K562 (cell line): ENCODE results near the gene C11orf98. TPM values are rescaled to one million over a fixed set of nuclear protein-coding genes. Genes with fewer than 3 reads are reported as not detected.

Experiments used
- CHD4 ChIP-seq: fragments of 200-600 bp; sonication (generic); IDR thresholded peaks from 3 replicates; pipeline ENCODE4 v1.6.1; 2012; ENCODE audit warnings: low read depth, mild to moderate bottlenecking, mixed read lengths, low read length, inconsistent platforms; ENCODE audit not compliant: insufficient read depth, insufficient replicate concordance, poor library complexity, severe bottlenecking
- E2F6 ChIP-seq, 2 experiments: IDR thresholded peaks; 2 replicates each; pipeline ENCODE4 v1.6.1; 2011; ENCODE audit warnings: borderline replicate concordance in 1 of 2, control low read depth in 1 of 2, low read depth in 1 of 2, low read length in 1 of 2, mild to moderate bottlenecking in 1 of 2, mixed read lengths in 1 of 2, moderate library complexity in 1 of 2; ENCODE audit not compliant: insufficient read depth in 1 of 2, insufficient read length in 1 of 2, poor library complexity in 1 of 2, severe bottlenecking in 1 of 2; ENCODE audit errors: extremely low read depth in 1 of 2
- E2F8 ChIP-seq: fragments of 450-650 bp; IDR thresholded peaks from 2 replicates; pipeline ENCODE4 v1.7.1; 2018; ENCODE audit warnings: mild to moderate bottlenecking, low read depth; ENCODE audit not compliant: partially characterized antibody
- EP400 ChIP-seq: fragments of 450-650 bp; IDR thresholded peaks from 2 replicates; pipeline ENCODE4 v1.6.1; 2017; ENCODE audit warnings: antibody characterized with exemption, mild to moderate bottlenecking, moderate library complexity
- MCM3 ChIP-seq: fragments of 450-650 bp; IDR thresholded peaks from 2 replicates; pipeline ENCODE4 v1.6.1; 2016
- TRIM28 ChIP-seq: fragments of 450-650 bp; IDR thresholded peaks from 2 replicates; pipeline ENCODE4 v1.6.1; 2017
- ZBTB40 ChIP-seq, 2 experiments: fragments of 450-650 bp in 1 of 2; sonication (generic) in 1 of 2; formaldehyde crosslinking in 1 of 2; IDR thresholded peaks; 2 replicates each; pipeline versions ENCODE4 v1.7.1 to v1.9.0; 2016 to 2022; ENCODE audit warnings: inconsistent platforms in 1 of 2, mild to moderate bottlenecking in 1 of 2, missing genetic modification reagents in 1 of 2
- ZC3H8 ChIP-seq: fragments of 450-650 bp; IDR thresholded peaks from 2 replicates; pipeline ENCODE4 v1.6.1; 2017
- ZNF124 ChIP-seq: sonication (generic); formaldehyde crosslinking; IDR thresholded peaks from 2 replicates; pipeline ENCODE4 v1.8.1; 2022; ENCODE audit warnings: missing genetic modification reagents
- ZNF589 ChIP-seq: fragments of 200-800 bp; sonication (Bioruptor generic); IDR thresholded peaks from 2 replicates; pipeline ENCODE4 v1.6.1; 2016; ENCODE audit warnings: low read depth, missing genetic modification characterization, missing compliant biosample characterization
- polyA plus RNA-seq, 8 experiments: library from polyadenylated mRNA; depleted of rRNA in 4 of 8; stranded (reverse) in 5 of 8; unstranded in 3 of 8; fragments of >200 nt; fragmentation: Nextera tagmentation in 2 of 8; fragmentation: Illumina TruSeq in 1 of 8; extraction: Ambion mirVana in 2 of 8; extraction: Trizol in 1 of 8; gene quantifications; 2 replicates each; pipeline versions ENCODE4 v1.2.1 to v1.2.3, GENCODE V29; 2011 to 2014; ENCODE audit warnings: inconsistent platforms in 1 of 8, missing spikeins in 1 of 8
- total RNA-seq, 7 experiments: library from RNA; depleted of rRNA in 6 of 7; stranded (reverse); fragments of >200 nt in 6 of 7; fragmentation: Illumina TruSeq in 2 of 7; extraction: Trizol in 2 of 7; gene quantifications; 2 replicates each; pipeline versions ENCODE4 v1.2.1 to v1.2.3, GENCODE V29; 2011 to 2021; ENCODE audit warnings: low replicate concordance in 1 of 7
- TF ChIP-seq, protein P1 (sequence below): fragments of 250-450 bp; sonication (Bioruptor Pico); IDR thresholded peaks from 2 replicates; pipeline ENCODE4 v1.4.0; 2020

Gene C11orf98
- total and polyA plus RNA-seq, 9 of the 15 experiments (the other 6 are each of a cell fraction or from before 2014, with no cell fraction given): 103 to 352 (median 218) TPM

DNA sequence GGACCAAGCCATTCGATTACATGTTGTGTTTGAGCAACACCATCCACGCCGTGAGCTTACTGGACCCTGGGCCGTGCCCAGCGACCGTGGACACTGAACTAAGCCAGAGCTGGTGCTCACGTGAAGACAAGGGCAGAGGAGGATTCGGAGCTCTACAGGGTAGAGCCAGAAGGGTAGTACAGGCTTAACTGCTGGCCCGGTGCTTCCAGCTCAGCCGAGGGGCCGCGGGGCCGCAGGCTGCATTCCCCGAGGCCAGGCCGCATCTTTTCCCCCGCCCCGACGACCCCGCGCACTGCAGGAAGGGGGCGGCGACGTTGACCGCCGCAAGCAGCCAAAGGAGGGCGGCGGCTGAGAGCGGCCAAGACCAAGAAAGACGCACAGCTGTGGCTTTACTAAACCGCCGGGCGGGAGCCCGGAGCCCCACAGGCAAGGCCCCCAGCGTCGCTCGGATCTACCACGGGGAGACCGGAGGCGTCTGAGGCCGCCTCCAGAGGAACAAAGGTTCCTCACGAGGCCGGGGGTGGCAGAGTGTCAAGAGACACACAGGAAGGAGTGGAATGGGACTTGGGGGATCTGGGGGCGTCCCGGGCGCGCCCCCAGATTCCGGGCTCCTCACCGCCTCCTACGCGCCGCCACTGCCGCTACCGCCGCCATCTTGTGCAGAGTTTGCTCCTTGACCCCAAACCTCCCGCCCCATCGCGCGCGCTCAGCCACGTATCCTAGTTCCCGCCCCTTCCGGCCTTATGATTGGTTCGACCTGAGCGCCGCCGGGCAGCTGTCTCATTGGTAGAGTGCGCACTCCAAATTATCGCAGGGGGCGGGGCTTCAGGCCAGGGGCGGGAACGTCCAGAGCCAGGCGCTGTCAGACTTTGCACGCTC is 18.8 kb downstream of the C11orf98 start, which contains the start of gene GANAB (continued):
- peak; percentile 81 for TF ChIP-seq E2F8
- peak; percentile 74 for TF ChIP-seq ZBTB40 (IDR thresholded peaks at IDR 0.05)
- no peak for TF ChIP-seq ZBTB40 (CRISPR knock-in tag; IDR thresholded peaks at IDR 0.05)
- TF ChIP-seq ZNF589: no peak
- no peak for TF ChIP-seq ZC3H8
- TF ChIP-seq TRIM28: 0 out of 2 replicates have a peak, but pooled peaks have one; percentile 35
- TF ChIP-seq, protein P1, sequence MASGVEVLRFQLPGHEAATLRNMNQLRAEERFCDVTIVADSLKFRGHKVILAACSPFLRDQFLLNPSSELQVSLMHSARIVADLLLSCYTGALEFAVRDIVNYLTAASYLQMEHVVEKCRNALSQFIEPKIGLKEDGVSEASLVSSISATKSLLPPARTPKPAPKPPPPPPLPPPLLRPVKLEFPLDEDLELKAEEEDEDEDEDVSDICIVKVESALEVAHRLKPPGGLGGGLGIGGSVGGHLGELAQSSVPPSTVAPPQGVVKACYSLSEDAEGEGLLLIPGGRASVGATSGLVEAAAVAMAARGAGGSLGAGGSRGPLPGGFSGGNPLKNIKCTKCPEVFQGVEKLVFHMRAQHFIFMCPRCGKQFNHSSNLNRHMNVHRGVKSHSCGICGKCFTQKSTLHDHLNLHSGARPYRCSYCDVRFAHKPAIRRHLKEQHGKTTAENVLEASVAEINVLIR (CRISPR knock-in tag): peak; percentile 64; the same call in 1 of the 2 replicates
- TF ChIP-seq MCM3: no peak
- TF ChIP-seq CHD4: no peak
- peak; percentile 11 to 80 for TF ChIP-seq E2F6 (IDR thresholded peaks at IDR 0.05; ENCODE audit: borderline replicate concordance in 1 of 2, extremely low read depth in 1 of 2, insufficient read depth in 1 of 2, insufficient read length in 1 of 2, low read depth in 1 of 2, low read length in 1 of 2, poor library complexity in 1 of 2, severe bottlenecking in 1 of 2)
- no peak for TF ChIP-seq ZNF124 (CRISPR knock-in tag)
- peak; percentile 88 for TF ChIP-seq EP400
